SK-N-SH treated with all-trans-retinoic acid at 6 μM for 48 hours (cell line): Measurements from ENCODE around the gene TMEM45B.
"Not testable (repeated sequence)": the region's sequence is repeated elsewhere in the genome, so short reads cannot be mapped to it uniquely, and the experiment has no call there.

Source experiments
- ATAC-seq: fragments of 200-7000 bp; cut with Tn5 transposase; 3 replicates; pipeline ENCODE4 v1.9.1; 2020; ENCODE audit warnings: mild to moderate bottlenecking, moderate library complexity
- CSRNP3 ChIP-seq: fragments of 250-450 bp; sonication (Bioruptor Pico); IDR thresholded peaks from 2 replicates; pipeline ENCODE4 v1.5.1; 2021; ENCODE audit warnings: mild to moderate bottlenecking, moderate library complexity
- ESRRG ChIP-seq: fragments of 250-450 bp; sonication (Bioruptor Pico); IDR thresholded peaks from 2 replicates; pipeline ENCODE4 v1.6.1; 2021; ENCODE audit warnings: mild to moderate bottlenecking
- GLIS3 ChIP-seq: fragments of 250-450 bp; sonication (Bioruptor Pico); IDR thresholded peaks from 2 replicates; pipeline ENCODE4 v1.5.0; 2020; ENCODE audit warnings: mild to moderate bottlenecking, moderate library complexity
- ISL1 ChIP-seq: fragments of 250-450 bp; sonication (Bioruptor Pico); IDR thresholded peaks from 2 replicates; pipeline ENCODE4 v2.1.2; 2022; ENCODE audit warnings: mild to moderate bottlenecking, moderate library complexity
- PPARA ChIP-seq: fragments of 250-450 bp; sonication (Bioruptor Pico); IDR thresholded peaks from 2 replicates; pipeline ENCODE4 v1.5.0; 2020; ENCODE audit warnings: mild to moderate bottlenecking, borderline replicate concordance
- TOX ChIP-seq: fragments of 250-450 bp; sonication (Bioruptor Pico); IDR thresholded peaks from 2 replicates; pipeline ENCODE4 v1.8.0; 2021; ENCODE audit warnings: mild to moderate bottlenecking, moderate library complexity, borderline replicate concordance
- ZC3H10 ChIP-seq: fragments of 250-450 bp; sonication (Bioruptor Pico); IDR thresholded peaks from 2 replicates; pipeline ENCODE4 v1.5.1; 2021; ENCODE audit warnings: mild to moderate bottlenecking, moderate library complexity
- ZFP30 ChIP-seq: fragments of 450-650 bp; formaldehyde crosslinking; IDR thresholded peaks from 2 replicates; pipeline ENCODE4 v1.5.0; 2022; ENCODE audit warnings: mild to moderate bottlenecking, moderate library complexity
- ZNF70 ChIP-seq: fragments of 450-650 bp; formaldehyde crosslinking; IDR thresholded peaks from 2 replicates; pipeline ENCODE4 v1.5.0; 2020; ENCODE audit warnings: mild to moderate bottlenecking, moderate library complexity

The TMEM45B gene

GRCh38 chr11:129814244-129815014, 1.2 kb upstream of the TMEM45B start (continued):
- TF ChIP-seq CSRNP3 (CRISPR knock-in tag), result no peak

- TF ChIP-seq TOX (CRISPR knock-in tag) (no peak), ZNF70 (CRISPR knock-in tag) (no peak)
- ATAC-seq, result no peak
Measured at GRCh38 chr11:129817534-129818051, 1.9 kb downstream of the TMEM45B start.

GRCh38 chr11:129818236-129818635, 2.6 kb downstream of the TMEM45B start:
- ATAC-seq, result peak; percentile 43

GRCh38 chr11:129819237-129819636, 3.6 kb downstream of the TMEM45B start:
- no peak for ATAC-seq
- TF ChIP-seq ISL1 (CRISPR knock-in tag), result no peak

GRCh38 chr11:129820228-129820627, 4.6 kb downstream of the TMEM45B start:
- ATAC-seq, result not testable (repeated sequence)

- not testable (repeated sequence) for ATAC-seq
Measured at GRCh38 chr11:129823281-129823680, 7.6 kb downstream of the TMEM45B start.

- not testable (repeated sequence) for ATAC-seq
Measured at GRCh38 chr11:129823799-129824198, 8.2 kb downstream of the TMEM45B start.

GRCh38 chr11:129825380-129825779, 9.7 kb downstream of the TMEM45B start:
- TF ChIP-seq PPARA (CRISPR knock-in tag) (no peak), ZC3H10 (CRISPR knock-in tag) (no peak), GLIS3 (no peak)
- no peak for ATAC-seq

GRCh38 chr11:129828301-129828836, 12.7 kb downstream of the TMEM45B start:
- no peak for ATAC-seq
- TF ChIP-seq GLIS3 (no peak), ZFP30 (CRISPR knock-in tag) (no peak), ESRRG (CRISPR knock-in tag) (no peak), ZNF70 (CRISPR knock-in tag) (no peak)
- TF ChIP-seq, all 23 proteins: peak for 0

- not testable (repeated sequence) for ATAC-seq
Measured at GRCh38 chr11:129829497-129829896, 13.8 kb downstream of the TMEM45B start.

- ATAC-seq, result not testable (repeated sequence)
Measured at GRCh38 chr11:129831227-129831626, 15.6 kb downstream of the TMEM45B start.

GRCh38 chr11:129833260-129833659, 17.6 kb downstream of the TMEM45B start:
- not testable (repeated sequence) for ATAC-seq

- ATAC-seq, result not testable (repeated sequence)
Measured at GRCh38 chr11:129836423-129836891, 20.8 kb downstream of the TMEM45B start.
